Activated CD4-positive, alpha-beta T cell treated with anti-CD3 and anti-CD28 coated beads, Interleukin-2, amount 10 ng/mL, durations not matched to agents 24 days and 14 days (primary cell): ENCODE results near the gene CACTIN. TPM values are rescaled to one million over a fixed set of nuclear protein-coding genes. Genes with fewer than 3 reads are reported as not detected.
A peak's percentile ranks its signal among the peaks of the same experiment; 100 is the strongest.

ENCODE experiments used
- DNase-seq: peaks from one replicate; pipeline ENCODE4 v3.0.0; 2022
- H3K27ac Mint-ChIP-seq: one replicate; pipeline ENCODE4 v1.8.0; 2022; ENCODE audit warnings: mild to moderate bottlenecking, mixed read lengths
- H3K27me3 Mint-ChIP-seq: one replicate; pipeline ENCODE4 v1.8.0; 2022; ENCODE audit warnings: mixed read lengths
- H3K36me3 Mint-ChIP-seq: one replicate; pipeline ENCODE4 v1.8.0; 2022; ENCODE audit warnings: low read depth, mild to moderate bottlenecking, mixed read lengths
- H3K4me1 Mint-ChIP-seq: one replicate; pipeline ENCODE4 v1.8.0; 2021; ENCODE audit warnings: mixed read lengths
- H3K4me3 Mint-ChIP-seq: one replicate; pipeline ENCODE4 v1.8.0; 2022; ENCODE audit warnings: mild to moderate bottlenecking, moderate library complexity, mixed read lengths
- H3K9me3 Mint-ChIP-seq: one replicate; pipeline ENCODE4 v1.8.0; 2021; ENCODE audit warnings: mixed read lengths
- intact Hi-C: fragments of 100-400 bp; cut with micrococcal nuclease; formaldehyde crosslinking; loops from one replicate; pipeline ENCODE4 v1.15.1; 2023
- total RNA-seq: library from RNA; stranded (reverse); gene quantifications from 2 replicates; pipeline ENCODE4 v1.2.3, GENCODE V29; 2022

The CACTIN gene
- 37.4 and 39.6 TPM in 2 replicates for total RNA-seq

DNA sequence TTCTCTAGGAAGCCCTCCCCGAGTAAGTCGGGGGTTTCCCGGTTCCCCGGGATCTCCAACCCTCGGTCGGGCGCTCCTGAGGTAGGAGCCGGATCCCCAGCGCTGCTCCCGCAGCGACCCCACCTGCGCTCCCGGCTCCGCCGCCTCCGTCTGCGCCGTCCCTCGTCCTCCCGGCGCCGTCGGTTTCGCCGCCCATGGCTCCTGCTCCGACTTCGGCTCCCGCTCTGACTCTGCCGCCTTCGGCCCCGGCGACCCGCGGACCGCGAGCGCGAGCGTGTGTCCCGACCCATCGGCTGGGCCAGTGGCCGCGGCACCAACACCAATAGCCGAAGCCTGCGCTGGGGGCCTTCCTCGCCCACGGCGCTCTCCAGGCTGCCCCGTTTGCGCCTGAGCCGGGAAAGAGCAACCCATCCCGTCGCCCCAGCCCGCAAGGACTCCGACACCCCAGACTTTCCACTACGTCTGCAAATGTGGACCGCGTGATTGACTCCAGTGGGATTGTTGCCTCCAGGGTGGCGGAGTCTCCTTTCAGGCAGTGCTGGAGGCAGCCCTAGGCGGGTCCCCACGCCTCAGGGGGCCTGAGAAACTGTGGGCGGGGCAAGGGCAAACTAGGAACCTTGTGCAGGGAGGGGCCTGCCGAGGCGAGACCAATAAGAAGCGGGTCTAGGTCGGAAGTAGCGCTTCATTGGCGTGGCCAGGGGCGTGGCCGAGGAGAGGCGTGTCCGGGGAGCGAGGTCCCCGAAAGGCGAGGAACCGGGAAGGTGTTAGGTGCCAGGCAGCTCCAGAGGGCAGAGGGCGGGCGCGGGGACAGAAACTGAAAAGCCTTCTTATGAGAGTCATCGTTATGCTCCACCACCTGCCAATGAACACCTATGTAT is at the start of gene CACTIN:
CACTIN (minus strand) TSS at position 318 of the 878 bp plus-strand sequence; CDS start at position 290, 28 bp downstream.
- Mint-ChIP-seq H3K4me1 (peaks cover 23% of the 10 kb centered on the region), H3K36me3 (peaks cover 7% of the 10 kb centered on the region)
- intact Hi-C loops = loop anchor here (1.0 to 5.0 kb wide), 5 partner anchors 54 to 135 kb away; partner anchors contain the start of genes APBA3, FZR1, HMG20B and MFSD12

GRCh38 chr19:3674784-3675543 is 48.4 kb upstream of the CACTIN start:
- intact Hi-C loops = no loop called here
- Mint-ChIP-seq H3K36me3 (peaks cover 7% of the 10 kb centered on the region), H3K4me1 (peaks cover 7% of the 10 kb centered on the region), H3K27me3 (no peaks in the 10 kb centered on the region), H3K4me3 (no peak overlapping the region), H3K27ac (no peak overlapping the region), H3K9me3 (no peaks in the 10 kb centered on the region)
- no peak for DNase-seq

More for the DNA sequence above, at the start of gene CACTIN:
- H3K9me3 Mint-ChIP-seq = no peaks in the 10 kb centered on the region
- peak within 1 kb of the TSS; percentile 93 for H3K4me3 Mint-ChIP-seq
- peak; percentile 100 for DNase-seq
- peak within 1 kb of the TSS; percentile 98 for H3K27ac Mint-ChIP-seq
- no peaks in the 10 kb centered on the region for H3K27me3 Mint-ChIP-seq

GRCh38 chr19:3673506-3674439 is 47.2 kb upstream of the CACTIN start:
- H3K9me3 Mint-ChIP-seq = no peaks in the 10 kb centered on the region
- no peaks in the 10 kb centered on the region for H3K27me3 Mint-ChIP-seq
- H3K36me3 Mint-ChIP-seq = peaks cover 7% of the 10 kb centered on the region
- no peak overlapping the region for H3K4me3 Mint-ChIP-seq
- H3K4me1 Mint-ChIP-seq = peaks cover 7% of the 10 kb centered on the region
- H3K27ac Mint-ChIP-seq = no peak overlapping the region
- intact Hi-C loops = no loop called here
- DNase-seq = no peak

- Mint-ChIP-seq H3K4me1 (peaks cover 7% of the 10 kb centered on the region), H3K27me3 (no peaks in the 10 kb centered on the region), H3K4me3 (no peak overlapping the region), H3K27ac (no peak overlapping the region), H3K9me3 (no peaks in the 10 kb centered on the region), H3K36me3 (peaks cover 7% of the 10 kb centered on the region)
- no peak for DNase-seq
- intact Hi-C loops = no loop called here
Observed at GRCh38 chr19:3672993-3673392, 46.4 kb upstream of the CACTIN start.

DNA sequence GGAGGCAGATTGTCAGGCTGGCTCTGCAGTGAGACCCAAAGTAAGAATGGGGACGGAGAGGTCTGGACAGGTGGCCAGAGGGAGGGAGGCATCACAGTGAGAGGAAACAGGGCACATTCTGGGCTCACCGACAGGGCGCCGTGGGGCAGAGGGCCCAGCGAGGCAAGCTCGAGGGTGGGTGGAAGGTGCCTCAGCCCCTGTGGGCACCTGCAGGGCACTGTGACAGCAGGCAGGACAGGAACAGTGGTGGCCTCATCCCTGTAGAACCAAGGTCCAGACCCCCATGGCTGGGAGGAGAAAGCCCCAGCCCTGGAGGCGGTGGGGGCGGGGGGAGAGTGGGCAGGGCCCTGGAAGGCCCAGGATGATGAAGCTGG is 46.0 kb upstream of the CACTIN start:
- Mint-ChIP-seq H3K27me3 (no peaks in the 10 kb centered on the region), H3K4me1 (peaks cover 7% of the 10 kb centered on the region), H3K27ac (no peak overlapping the region), H3K9me3 (no peaks in the 10 kb centered on the region), H3K36me3 (peaks cover 7% of the 10 kb centered on the region), H3K4me3 (no peak overlapping the region)
- intact Hi-C loops = no loop called here
- DNase-seq = no peak

- Mint-ChIP-seq H3K4me3 (peak overlapping the region; percentile 48), H3K36me3 (peaks cover 7% of the 10 kb centered on the region), H3K9me3 (no peaks in the 10 kb centered on the region), H3K27ac (peak overlapping the region; percentile 56), H3K27me3 (no peaks in the 10 kb centered on the region), H3K4me1 (peaks cover 7% of the 10 kb centered on the region)
- DNase-seq = peak; percentile 62
- intact Hi-C loops = loop anchor here (2.0 kb wide), 1 partner anchor 19 kb away; no protein-coding TSS in a partner anchor
Observed at GRCh38 chr19:3671680-3672574, 45.3 kb upstream of the CACTIN start.

GRCh38 chr19:3670796-3671679 is 44.4 kb upstream of the CACTIN start:
- peaks cover 7% of the 10 kb centered on the region for H3K4me1 Mint-ChIP-seq
- DNase-seq = peak; percentile 65
- no peaks in the 10 kb centered on the region for H3K9me3 Mint-ChIP-seq
- peak overlapping the region; percentile 49 for H3K4me3 Mint-ChIP-seq
- no peaks in the 10 kb centered on the region for H3K27me3 Mint-ChIP-seq
- intact Hi-C loops = loop anchor here (2.0 kb wide), 1 partner anchor 20 kb away; no protein-coding TSS in a partner anchor
- peak overlapping the region; percentile 56 for H3K27ac Mint-ChIP-seq
- H3K36me3 Mint-ChIP-seq = peaks cover 7% of the 10 kb centered on the region

DNA sequence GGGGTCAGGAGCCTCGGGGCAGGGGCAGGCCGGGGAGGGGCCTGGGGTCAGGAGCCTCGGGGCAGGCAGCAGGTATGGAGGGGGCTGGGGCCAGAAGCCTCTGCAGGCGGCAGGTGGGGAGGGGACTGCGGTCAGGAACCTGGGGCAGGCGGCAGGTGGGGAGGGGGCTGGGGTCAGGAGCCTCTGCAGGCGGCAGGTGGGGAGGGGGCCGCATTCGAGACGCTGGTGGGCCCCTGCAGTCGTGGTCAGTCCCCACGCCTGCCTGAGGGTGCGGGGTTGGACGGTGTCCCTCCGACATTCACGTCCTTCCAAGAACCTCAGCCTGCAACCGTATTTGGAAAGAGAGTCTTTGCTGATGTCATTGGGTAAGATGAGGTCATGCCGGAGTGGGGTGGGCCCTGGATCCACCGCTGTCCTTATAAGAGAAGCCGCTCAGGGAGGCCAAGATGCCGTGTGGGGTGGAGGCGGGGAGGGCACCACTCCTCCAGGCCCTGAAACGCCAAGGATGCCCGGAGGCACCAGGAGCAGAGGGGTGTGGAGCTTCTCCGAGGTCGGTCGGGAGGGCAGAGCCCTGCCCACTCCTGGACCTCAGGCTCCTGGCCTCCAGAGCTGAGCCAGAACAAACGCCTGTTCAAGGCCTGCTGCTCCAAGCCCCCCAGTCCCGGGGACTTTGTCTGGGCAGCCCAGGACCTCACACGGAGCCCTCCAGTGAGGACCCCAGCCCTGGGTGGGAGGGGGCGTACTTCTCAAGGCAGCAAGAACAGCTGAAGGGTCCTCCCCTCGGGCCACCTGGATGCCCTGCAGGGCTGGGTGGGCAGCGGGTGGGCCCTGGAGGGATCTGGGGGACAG is 43.6 kb upstream of the CACTIN start:
- Mint-ChIP-seq H3K4me1 (peaks cover 7% of the 10 kb centered on the region), H3K36me3 (peaks cover 7% of the 10 kb centered on the region), H3K27ac (peak overlapping the region; percentile 34), H3K9me3 (no peaks in the 10 kb centered on the region), H3K4me3 (no peak overlapping the region), H3K27me3 (no peaks in the 10 kb centered on the region)
- intact Hi-C loops = loop anchor here (2.0 kb wide), 1 partner anchor 21 kb away; no protein-coding TSS in a partner anchor
- no peak for DNase-seq

GRCh38 chr19:3669082-3669946 is 42.7 kb upstream of the CACTIN start:
- no peak overlapping the region for H3K4me3 Mint-ChIP-seq

GRCh38 chr19:3668331-3669081 is 41.9 kb upstream of the CACTIN start:
- no peak overlapping the region for H3K27ac Mint-ChIP-seq
- peaks cover 3% of the 10 kb centered on the region for H3K36me3 Mint-ChIP-seq
- peaks cover 7% of the 10 kb centered on the region for H3K4me1 Mint-ChIP-seq
- no peaks in the 10 kb centered on the region for H3K27me3 Mint-ChIP-seq
- no peak for DNase-seq
- intact Hi-C loops = no loop called here
- H3K4me3 Mint-ChIP-seq = no peak overlapping the region
- no peaks in the 10 kb centered on the region for H3K9me3 Mint-ChIP-seq

More at GRCh38 chr19:3669082-3669946, 42.7 kb upstream of the CACTIN start:
- H3K36me3 Mint-ChIP-seq = peaks cover 3% of the 10 kb centered on the region
- H3K4me1 Mint-ChIP-seq = peaks cover 7% of the 10 kb centered on the region
- H3K27ac Mint-ChIP-seq = no peak overlapping the region
- DNase-seq = no peak
- no peaks in the 10 kb centered on the region for H3K27me3 Mint-ChIP-seq
- H3K9me3 Mint-ChIP-seq = no peaks in the 10 kb centered on the region
- intact Hi-C loops = no loop called here
